Calu3 (cell line): ENCODE measurements around the gene TUT1. TPM values are rescaled to one million over a fixed set of nuclear protein-coding genes. Genes with fewer than 3 reads are reported as not detected.

Experiments used
- BruUV-seq: library from RNA; stranded (reverse); fragments of 400-500 nt; replicated peaks from 2 replicates; lab custom pipeline; 2021; lab: Mats Ljungman, UMichigan
- CTCF ChIA-PET: fragments of 300-600 bp; sonication (Branson Sonifier 250); formaldehyde crosslinking; loops from one replicate; lab custom pipeline; 2022; ENCODE audit warnings: antibody characterized with exemption; lab: Charles Lee
- DNase-seq: peaks from one replicate; pipeline ENCODE4 v3.0.0; 2022
- H3K27ac Mint-ChIP-seq: one replicate; pipeline ENCODE4 v1.8.0; 2022; ENCODE audit warnings: mixed read lengths; ENCODE audit not compliant: unreplicated experiment
- H3K27me3 Mint-ChIP-seq: one replicate; pipeline ENCODE4 v1.8.0; 2022; ENCODE audit warnings: mixed read lengths; ENCODE audit not compliant: unreplicated experiment
- H3K36me3 Mint-ChIP-seq: one replicate; pipeline ENCODE4 v1.8.0; 2022; ENCODE audit warnings: mild to moderate bottlenecking, moderate library complexity, mixed read lengths; ENCODE audit not compliant: insufficient read depth, unreplicated experiment
- H3K4me1 Mint-ChIP-seq: one replicate; pipeline ENCODE4 v1.8.0; 2022; ENCODE audit warnings: mild to moderate bottlenecking, low read depth, mixed read lengths; ENCODE audit not compliant: unreplicated experiment
- H3K4me3 Mint-ChIP-seq: one replicate; pipeline ENCODE4 v1.8.0; 2022; ENCODE audit warnings: mild to moderate bottlenecking, low read depth, moderate library complexity, mixed read lengths; ENCODE audit not compliant: unreplicated experiment
- H3K9me3 Mint-ChIP-seq: one replicate; pipeline ENCODE4 v1.8.0; 2022; ENCODE audit warnings: low read depth, mixed read lengths; ENCODE audit not compliant: unreplicated experiment
- intact Hi-C: fragments of 100-400 bp; cut with micrococcal nuclease; formaldehyde crosslinking; loops from one replicate; pipeline ENCODE4 v1.10.0; 2022; ENCODE audit not compliant: unreplicated experiment
- total RNA-seq: library from RNA; stranded (reverse); gene quantifications from 2 replicates; pipeline ENCODE4 v1.2.3, GENCODE V29; 2022
- TF ChIP-seq, protein P1 (sequence below): fragments of 200-600 bp; IDR thresholded peaks from one replicate; pipeline ENCODE4 v1.8.0; 2022; ENCODE audit warnings: antibody characterized with exemption; ENCODE audit not compliant: unreplicated experiment

The TUT1 gene
- total RNA-seq, 1 experiment from 2014 or later = 21.9 TPM

DNA sequence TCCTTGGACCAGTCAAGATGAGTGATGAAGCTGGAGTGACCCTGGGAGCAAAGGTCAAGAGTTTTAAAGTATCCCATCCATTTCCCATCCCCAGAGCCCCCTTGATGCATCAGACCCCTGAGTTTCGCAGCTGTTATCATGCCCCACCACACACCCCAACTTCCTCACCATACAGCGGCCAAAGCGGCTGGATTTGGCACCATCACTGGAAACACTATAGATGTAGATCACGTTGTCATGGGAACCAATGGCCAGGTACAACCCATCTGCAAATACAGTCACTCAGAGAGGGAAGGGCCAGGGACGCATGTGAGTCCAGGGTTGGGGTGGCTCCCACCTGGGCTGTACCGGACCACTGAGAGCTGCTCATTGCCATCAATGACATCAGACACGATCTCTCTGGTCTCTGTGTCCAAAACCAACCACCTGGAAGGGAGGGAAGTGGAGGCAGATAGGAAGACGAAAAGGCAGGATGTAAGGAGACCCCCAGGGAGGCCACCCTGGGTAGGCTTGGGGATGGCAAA lies 12.5 kb upstream of the TUT1 start:
- Mint-ChIP-seq H3K36me3 (peaks cover 61% of the 10 kb centered on the region), H3K9me3 (no peaks in the 10 kb centered on the region), H3K27me3 (no peaks in the 10 kb centered on the region), H3K4me3 (peak overlapping the region; percentile 88), H3K27ac (no peak overlapping the region), H3K4me1 (peaks cover 35% of the 10 kb centered on the region)
- DNase-seq = no peak
- intact Hi-C loops = no loop called here
- CTCF ChIA-PET = no interaction called here
- TF ChIP-seq, protein P1, sequence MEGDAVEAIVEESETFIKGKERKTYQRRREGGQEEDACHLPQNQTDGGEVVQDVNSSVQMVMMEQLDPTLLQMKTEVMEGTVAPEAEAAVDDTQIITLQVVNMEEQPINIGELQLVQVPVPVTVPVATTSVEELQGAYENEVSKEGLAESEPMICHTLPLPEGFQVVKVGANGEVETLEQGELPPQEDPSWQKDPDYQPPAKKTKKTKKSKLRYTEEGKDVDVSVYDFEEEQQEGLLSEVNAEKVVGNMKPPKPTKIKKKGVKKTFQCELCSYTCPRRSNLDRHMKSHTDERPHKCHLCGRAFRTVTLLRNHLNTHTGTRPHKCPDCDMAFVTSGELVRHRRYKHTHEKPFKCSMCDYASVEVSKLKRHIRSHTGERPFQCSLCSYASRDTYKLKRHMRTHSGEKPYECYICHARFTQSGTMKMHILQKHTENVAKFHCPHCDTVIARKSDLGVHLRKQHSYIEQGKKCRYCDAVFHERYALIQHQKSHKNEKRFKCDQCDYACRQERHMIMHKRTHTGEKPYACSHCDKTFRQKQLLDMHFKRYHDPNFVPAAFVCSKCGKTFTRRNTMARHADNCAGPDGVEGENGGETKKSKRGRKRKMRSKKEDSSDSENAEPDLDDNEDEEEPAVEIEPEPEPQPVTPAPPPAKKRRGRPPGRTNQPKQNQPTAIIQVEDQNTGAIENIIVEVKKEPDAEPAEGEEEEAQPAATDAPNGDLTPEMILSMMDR = no peak
- no TSS peak for BruUV-seq

DNA sequence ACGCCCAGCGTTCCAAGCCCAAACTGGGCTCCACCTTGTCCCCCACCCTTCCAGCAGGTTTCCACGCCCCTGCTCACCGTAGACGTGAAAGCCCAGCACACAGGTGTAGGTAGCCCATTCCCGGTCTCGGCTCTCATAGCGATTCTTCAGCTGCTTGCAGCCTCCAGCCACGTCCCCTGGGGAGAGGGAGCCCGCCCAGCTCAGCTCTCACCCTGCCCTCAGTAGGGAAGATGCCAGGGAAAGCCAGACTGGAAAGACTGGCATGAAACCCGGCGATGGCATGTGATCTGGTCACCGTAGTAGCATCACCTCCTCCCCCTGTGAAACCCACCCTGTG lies 11.7 kb upstream of the TUT1 start:
- BruUV-seq = no TSS peak

DNA sequence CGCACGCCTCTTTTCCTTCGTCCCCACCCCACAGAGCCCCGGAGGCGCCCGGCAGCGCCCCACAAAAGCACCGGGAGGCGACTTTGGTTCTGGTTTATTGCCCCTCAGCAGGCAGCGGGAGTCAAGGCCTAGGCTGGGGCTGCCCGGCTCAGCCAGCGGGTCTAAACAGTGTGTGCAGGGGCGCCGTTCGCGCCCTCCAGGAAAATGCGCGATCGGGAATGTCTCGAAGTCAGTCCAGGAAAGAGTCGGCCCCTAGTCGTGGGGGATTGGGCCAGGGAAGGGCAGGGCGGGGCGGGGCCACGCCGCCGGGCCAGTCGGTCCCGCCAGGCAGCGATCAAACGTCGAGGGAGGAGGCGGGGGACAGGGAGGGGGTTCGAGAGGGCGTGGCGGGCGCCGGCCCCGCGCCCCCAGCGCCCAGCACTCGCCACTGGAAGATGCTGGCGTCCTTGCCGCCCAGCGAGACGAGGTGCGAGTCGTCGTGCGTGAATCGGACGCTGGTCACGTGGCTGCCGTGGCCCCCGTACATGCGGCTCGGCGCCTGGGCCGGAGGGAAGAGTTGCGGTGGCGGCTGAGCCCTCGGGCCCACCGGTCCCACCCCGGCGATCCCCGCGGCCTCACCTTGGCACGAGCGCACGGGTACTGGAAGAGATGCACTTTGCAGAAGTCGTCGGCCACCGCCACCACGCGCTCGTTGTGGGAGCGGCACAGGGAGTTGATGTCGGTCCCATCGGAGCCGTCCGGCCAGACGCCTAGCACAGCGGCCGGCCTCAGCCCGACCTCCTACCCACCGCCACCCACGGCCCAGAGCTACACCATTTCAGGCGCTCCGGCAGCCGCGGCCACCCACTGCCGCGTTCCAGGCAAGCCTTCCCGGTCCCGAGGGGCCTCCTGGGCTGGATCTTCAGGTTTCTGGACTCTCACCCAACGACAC lies 11.1 kb upstream of the TUT1 start:
- peak; percentile 52 for DNase-seq
- intact Hi-C loops = no loop called here
- BruUV-seq = no TSS peak
- Mint-ChIP-seq H3K4me3 (peak overlapping the region; percentile 88), H3K9me3 (no peaks in the 10 kb centered on the region), H3K27me3 (no peaks in the 10 kb centered on the region), H3K4me1 (peaks cover 35% of the 10 kb centered on the region), H3K36me3 (peaks cover 67% of the 10 kb centered on the region), H3K27ac (peak overlapping the region; percentile 78)
- CTCF ChIA-PET = interaction anchor here (0.7 to 2.1 kb wide), 11 partner anchors 9 to 178 kb away, joined by 3 to 21 read pairs (median 4); partner anchors contain the start of genes C11orf98, CSKMT, EML3 and ROM1
- TF ChIP-seq, protein P1 = no peak

More for the DNA sequence above, 11.7 kb upstream of the TUT1 start:
- H3K27ac Mint-ChIP-seq = no peak overlapping the region
- TF ChIP-seq, protein P1 = no peak
- no peaks in the 10 kb centered on the region for H3K27me3 Mint-ChIP-seq
- no peak for DNase-seq
- intact Hi-C loops = no loop called here
- peaks cover 67% of the 10 kb centered on the region for H3K36me3 Mint-ChIP-seq
- no peaks in the 10 kb centered on the region for H3K9me3 Mint-ChIP-seq
- CTCF ChIA-PET = no interaction called here
- peak overlapping the region; percentile 88 for H3K4me3 Mint-ChIP-seq
- H3K4me1 Mint-ChIP-seq = peaks cover 35% of the 10 kb centered on the region

DNA sequence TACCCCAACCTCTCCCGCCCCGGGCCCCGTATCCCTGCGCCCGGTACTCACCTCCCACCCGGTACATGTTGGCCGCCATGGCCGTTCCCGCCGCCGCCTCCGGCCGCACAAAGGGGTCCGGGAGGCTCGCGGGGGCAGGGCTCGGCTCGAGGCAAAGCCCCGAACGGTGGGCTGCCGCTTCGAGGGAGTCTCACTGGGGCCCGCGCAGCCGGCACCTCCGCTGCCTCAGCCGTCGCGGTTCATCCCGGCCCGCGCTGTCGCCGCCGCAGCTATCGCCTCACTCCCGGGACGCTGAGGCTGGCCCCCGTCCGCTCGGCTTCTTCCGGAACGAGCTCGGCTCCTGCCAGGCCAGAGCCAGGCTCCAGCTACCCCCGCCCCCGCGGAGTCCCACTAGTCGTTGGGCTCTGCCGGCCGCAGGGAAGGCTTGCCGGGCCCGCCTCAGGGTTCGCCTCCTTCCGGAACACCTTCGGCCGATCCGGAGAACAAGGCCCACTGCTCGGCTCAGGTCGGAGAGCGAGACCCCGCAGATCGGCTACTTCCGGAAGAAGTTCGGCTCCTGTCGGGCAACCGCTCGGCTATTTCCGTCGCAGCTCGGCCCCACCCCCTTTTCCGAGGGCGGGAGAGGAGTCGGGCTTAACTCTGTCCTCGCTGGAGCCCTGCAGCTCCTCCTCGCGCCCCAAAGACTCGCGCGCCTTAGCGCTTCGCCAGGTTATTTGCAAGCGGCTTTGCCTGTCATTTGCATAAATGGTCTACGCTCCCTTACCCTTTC lies 10.2 kb upstream of the TUT1 start, which contains the start of gene MTA2:
MTA2 (minus strand) TSS at position 494 of the 769 bp plus-strand sequence; CDS start at position 79, 415 bp downstream.
- CTCF ChIA-PET = interaction anchor here (0.7 to 2.1 kb wide), 12 partner anchors 10 to 177 kb away, joined by 3 to 21 read pairs (median 4); partner anchors contain the start of genes C11orf98, CSKMT, EML3 and ROM1
- no TSS peak for BruUV-seq
- DNase-seq = peak; percentile 99
- Mint-ChIP-seq H3K4me3 (peak within 1 kb of the TSS; percentile 88), H3K9me3 (no peaks in the 10 kb centered on the region), H3K36me3 (peaks cover 75% of the 10 kb centered on the region), H3K27me3 (no peaks in the 10 kb centered on the region), H3K4me1 (peaks cover 35% of the 10 kb centered on the region), H3K27ac (peak within 1 kb of the TSS; percentile 78)
- TF ChIP-seq, protein P1 = no peak
- intact Hi-C loops = no loop called here
